Measurements from ENCODE around the gene MOV10.
"Not testable (repeated sequence)": the region's sequence is repeated elsewhere in the genome, so short reads cannot be mapped to it uniquely, and the experiment has no call there.

Gene MOV10

DNA sequence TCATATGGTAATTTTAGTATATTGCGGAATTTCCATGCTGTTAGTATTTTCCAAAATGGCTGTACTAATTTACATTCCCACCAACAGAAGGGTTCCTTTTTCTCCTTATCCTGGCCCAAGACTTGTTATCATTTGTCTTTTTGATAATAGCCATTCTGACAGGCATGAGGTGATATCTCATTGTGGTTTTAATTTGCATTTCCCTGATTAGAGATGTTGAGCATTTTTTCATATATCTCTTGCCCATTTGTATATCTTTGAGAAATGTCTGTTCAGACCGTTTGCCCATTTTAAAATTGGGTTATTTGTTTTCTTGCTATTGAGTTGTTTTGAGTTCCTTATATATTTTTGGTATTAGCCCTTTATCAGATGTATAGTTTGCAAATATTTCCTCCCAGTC is 40.8 kb upstream of the MOV10 start:
- TF ChIP-seq CTCF (IDR thresholded peaks at IDR 0.05) (no peak), ZFX (IDR thresholded peaks at IDR 0.05; ENCODE audit: borderline replicate concordance) (no peak)
- H3K27ac ChIP-seq, result no peak overlapping the region

- TF ChIP-seq CTCF (IDR thresholded peaks at IDR 0.05) (no peak), ZFX (IDR thresholded peaks at IDR 0.05; ENCODE audit: borderline replicate concordance) (no peak)
- no peak overlapping the region for H3K27ac ChIP-seq
Measured at GRCh38 chr1:112634367-112634766, 40.1 kb upstream of the MOV10 start.

DNA sequence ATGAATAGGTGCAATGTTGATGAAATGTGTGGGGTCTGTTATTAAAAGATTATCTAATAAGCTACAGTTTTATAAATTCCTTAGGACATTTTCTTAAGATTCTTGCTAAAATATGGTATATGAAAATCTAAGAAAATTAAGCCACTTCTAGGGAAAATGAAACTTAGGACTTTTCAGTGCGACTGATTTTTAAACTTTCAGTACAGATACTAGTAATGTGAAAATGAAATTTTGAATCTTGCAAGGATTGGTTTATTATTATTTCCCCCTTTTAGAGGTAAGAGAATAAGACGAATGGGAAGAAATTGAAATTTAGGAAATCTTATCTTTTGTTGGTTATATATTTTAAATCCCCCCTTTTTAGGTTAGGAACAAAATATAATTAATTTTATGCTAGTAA is 38.4 kb upstream of the MOV10 start:
- TF ChIP-seq CTCF (IDR thresholded peaks at IDR 0.05) (no peak), ZFX (IDR thresholded peaks at IDR 0.05; ENCODE audit: borderline replicate concordance) (no peak)
- H3K27ac ChIP-seq, result peak overlapping the region; percentile 68

- TF ChIP-seq CTCF (IDR thresholded peaks at IDR 0.05) (no peak), ZFX (IDR thresholded peaks at IDR 0.05; ENCODE audit: borderline replicate concordance) (no peak)
Measured at GRCh38 chr1:112636597-112637253, 37.7 kb upstream of the MOV10 start.

GRCh38 chr1:112637254-112638109 is 37.0 kb upstream of the MOV10 start:
- TF ChIP-seq ZFX (IDR thresholded peaks at IDR 0.05; ENCODE audit: borderline replicate concordance) (no peak), CTCF (IDR thresholded peaks at IDR 0.05) (no peak)
- peak overlapping the region; percentile 68 for H3K27ac ChIP-seq

More at GRCh38 chr1:112636597-112637253, 37.7 kb upstream of the MOV10 start:
- H3K27ac ChIP-seq, result peak overlapping the region; percentile 68

- H3K27ac ChIP-seq, result peak overlapping the region; percentile 68
- TF ChIP-seq ZFX (IDR thresholded peaks at IDR 0.05; ENCODE audit: borderline replicate concordance) (no peak), CTCF (IDR thresholded peaks at IDR 0.05) (no peak)
Measured at GRCh38 chr1:112638110-112638428, 36.4 kb upstream of the MOV10 start.

DNA sequence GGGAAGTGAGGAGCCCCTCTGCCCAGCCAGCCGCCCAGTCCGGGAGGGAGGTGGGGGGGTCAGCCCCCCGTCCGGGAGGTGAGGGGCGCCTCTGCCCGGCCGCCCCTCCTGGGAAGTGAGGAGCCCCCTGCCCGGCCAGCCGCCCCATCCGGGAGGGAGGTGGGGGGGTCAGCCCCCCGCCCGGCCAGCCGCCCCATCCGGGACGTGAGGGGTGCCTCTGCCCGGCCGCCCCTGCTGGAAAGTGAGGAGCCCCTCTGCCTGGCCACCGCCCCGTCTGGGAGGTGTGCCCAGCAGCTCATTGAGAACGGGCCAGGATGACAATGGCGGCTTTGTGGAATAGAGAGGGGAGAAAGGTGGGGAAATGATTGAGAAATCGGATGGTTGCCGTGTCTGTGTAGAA is 34.0 kb upstream of the MOV10 start:
- not testable (repeated sequence) for H3K27ac ChIP-seq

Measured in 22Rv1 (cell line).